Measurements from ENCODE around the gene TRPM2.

The TRPM2 gene

GRCh38 chr21:44480200-44481053, 127.0 kb downstream of the TRPM2 start:
- no peak overlapping the region for H2AFZ ChIP-seq (ENCODE audit: low read depth, low read length)
- no peaks in the 10 kb centered on the region for H3K79me2 ChIP-seq (ENCODE audit: low read length)
- no peak for TF ChIP-seq EZH2phosphoT487 (IDR thresholded peaks at IDR 0.05; ENCODE audit: low read depth)
- TF ChIP-seq CTCF (IDR thresholded peaks at IDR 0.05; ENCODE audit: low read depth, low read length) = no peak
- H3K27me3 ChIP-seq (ENCODE audit: low read depth, low read length) = no peaks in the 10 kb centered on the region
- no peak overlapping the region for H3K4me3 ChIP-seq (ENCODE audit: low read length)
- no peaks in the 10 kb centered on the region for H3K9me3 ChIP-seq (ENCODE audit: insufficient read depth, low read length)
- no peaks in the 10 kb centered on the region for H3K36me3 ChIP-seq (replicated peaks; ENCODE audit: low read depth, low read length)
- H4K20me1 ChIP-seq (ENCODE audit: insufficient read depth, low read length) = no peaks in the 10 kb centered on the region
- H3K4me1 ChIP-seq (ENCODE audit: low read length) = no peaks in the 10 kb centered on the region
- no peak overlapping the region for H3K4me2 ChIP-seq (ENCODE audit: low read length)
- no peak overlapping the region for H3K27ac ChIP-seq (ENCODE audit: low read length)
- H3K9ac ChIP-seq (ENCODE audit: low read length) = no peak overlapping the region

GRCh38 chr21:44482581-44483287, 129.3 kb downstream of the TRPM2 start:
- Histone ChIP-seq H3K27me3 (ENCODE audit: low read depth, low read length) (no peaks in the 10 kb centered on the region), H3K36me3 (replicated peaks; ENCODE audit: low read depth, low read length) (no peaks in the 10 kb centered on the region), H3K4me1 (ENCODE audit: low read length) (no peaks in the 10 kb centered on the region), H3K9me3 (ENCODE audit: insufficient read depth, low read length) (no peaks in the 10 kb centered on the region), H2AFZ (ENCODE audit: low read depth, low read length) (no peak overlapping the region), H4K20me1 (ENCODE audit: insufficient read depth, low read length) (no peaks in the 10 kb centered on the region), H3K79me2 (ENCODE audit: low read length) (no peaks in the 10 kb centered on the region), H3K9ac (ENCODE audit: low read length) (no peak overlapping the region), H3K4me3 (ENCODE audit: low read length) (no peak overlapping the region), H3K27ac (ENCODE audit: low read length) (no peak overlapping the region), H3K4me2 (ENCODE audit: low read length) (no peak overlapping the region)
- TF ChIP-seq CTCF (IDR thresholded peaks at IDR 0.05; ENCODE audit: low read depth, low read length) (no peak), EZH2phosphoT487 (IDR thresholded peaks at IDR 0.05; ENCODE audit: low read depth) (no peak)

- TF ChIP-seq CTCF (IDR thresholded peaks at IDR 0.05; ENCODE audit: low read depth, low read length) = no peak
- H3K9ac ChIP-seq (ENCODE audit: low read length) = no peak overlapping the region
- H3K4me2 ChIP-seq (ENCODE audit: low read length) = no peak overlapping the region
- H3K27me3 ChIP-seq (ENCODE audit: low read depth, low read length) = no peaks in the 10 kb centered on the region
- no peaks in the 10 kb centered on the region for H4K20me1 ChIP-seq (ENCODE audit: insufficient read depth, low read length)
- H3K4me1 ChIP-seq (ENCODE audit: low read length) = no peaks in the 10 kb centered on the region
- H3K9me3 ChIP-seq (ENCODE audit: insufficient read depth, low read length) = no peaks in the 10 kb centered on the region
- H3K4me3 ChIP-seq (ENCODE audit: low read length) = no peak overlapping the region
- H3K27ac ChIP-seq (ENCODE audit: low read length) = no peak overlapping the region
- H3K79me2 ChIP-seq (ENCODE audit: low read length) = no peaks in the 10 kb centered on the region
- no peaks in the 10 kb centered on the region for H3K36me3 ChIP-seq (replicated peaks; ENCODE audit: low read depth, low read length)
- no peak overlapping the region for H2AFZ ChIP-seq (ENCODE audit: low read depth, low read length)
These were observed 130.1 kb downstream of the TRPM2 start for GRCh38 chr21:44483288-44484237.

Measured in OCI-LY3 (cell line).